Activated T-helper 9 cell treated with anti-CD3 and anti-CD28 coated beads, Interleukin-2, amount 50 U/mL, for 16 hours (primary cell): Measurements from ENCODE around the gene PRKN.

Experiments used
- DNase-seq: peaks from one replicate; pipeline ENCODE4 v3.0.0-alpha.2; 2020; ENCODE audit warnings: low read depth

PRKN gene

GRCh38 chr6:161798844-161799394 lies 928.6 kb downstream of the PRKN start:
- no peak for DNase-seq

DNA sequence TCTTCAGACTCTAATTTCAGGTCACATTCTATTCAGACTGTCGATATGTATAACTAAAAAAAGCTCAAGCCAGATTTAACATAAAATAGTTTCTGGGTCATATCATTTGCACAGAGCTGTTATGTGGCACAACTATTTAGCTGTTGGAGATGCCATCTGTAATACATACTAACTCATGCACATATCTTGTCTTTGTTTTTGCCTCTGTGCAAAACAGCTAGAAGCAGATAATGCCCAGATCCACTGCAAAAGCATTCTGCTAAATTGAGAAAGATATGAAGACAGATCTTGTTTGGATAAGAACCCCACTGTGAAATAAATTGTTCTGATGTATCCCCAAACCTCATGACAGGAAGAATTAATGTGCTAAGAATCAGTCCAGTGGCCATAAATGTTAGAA lies 930.9 kb downstream of the PRKN start:
- no peak for DNase-seq

GRCh38 chr6:161792851-161793493 lies 934.6 kb downstream of the PRKN start:
- no peak for DNase-seq

DNA sequence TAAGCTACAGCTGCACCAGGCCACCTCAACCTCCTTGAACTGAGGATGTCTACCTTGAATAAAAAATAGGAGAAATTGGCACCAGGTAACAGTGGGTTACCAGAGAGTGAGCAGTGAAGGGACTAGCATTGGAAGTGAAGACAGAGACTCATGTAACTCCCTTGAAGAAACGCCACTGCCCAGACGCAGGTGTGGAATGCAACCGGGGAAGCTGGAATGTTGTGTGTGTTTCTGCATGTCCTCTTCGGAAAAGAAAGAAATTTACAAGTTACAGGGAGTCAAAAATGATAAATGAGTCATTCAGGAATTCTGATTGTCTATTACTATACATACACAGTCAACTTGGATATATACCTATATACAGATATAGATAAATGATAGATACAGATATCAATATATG lies 939.0 kb downstream of the PRKN start:
- DNase-seq, result no peak

DNA sequence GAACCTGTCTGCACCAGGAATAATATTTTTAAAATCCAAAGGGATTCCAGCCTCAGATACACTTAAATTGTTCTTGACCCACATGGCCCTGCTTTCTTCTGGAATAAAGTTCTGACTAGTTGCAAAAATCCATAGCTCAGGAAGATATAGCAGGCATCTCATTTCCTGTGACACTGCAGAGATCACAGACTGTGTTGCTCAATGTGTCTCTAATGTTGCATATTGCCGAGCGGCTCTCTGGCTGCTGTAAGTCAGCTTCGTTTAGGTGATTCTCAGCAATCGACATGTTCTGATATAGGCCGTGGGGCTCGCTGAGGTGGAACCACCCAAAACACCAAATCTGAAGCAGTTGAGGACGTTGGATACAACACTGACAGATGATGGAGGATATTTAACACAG lies 955.4 kb downstream of the PRKN start:
- DNase-seq, result no peak

- no peak for DNase-seq
Measured at GRCh38 chr6:161761966-161762365, 965.6 kb downstream of the PRKN start.

DNA sequence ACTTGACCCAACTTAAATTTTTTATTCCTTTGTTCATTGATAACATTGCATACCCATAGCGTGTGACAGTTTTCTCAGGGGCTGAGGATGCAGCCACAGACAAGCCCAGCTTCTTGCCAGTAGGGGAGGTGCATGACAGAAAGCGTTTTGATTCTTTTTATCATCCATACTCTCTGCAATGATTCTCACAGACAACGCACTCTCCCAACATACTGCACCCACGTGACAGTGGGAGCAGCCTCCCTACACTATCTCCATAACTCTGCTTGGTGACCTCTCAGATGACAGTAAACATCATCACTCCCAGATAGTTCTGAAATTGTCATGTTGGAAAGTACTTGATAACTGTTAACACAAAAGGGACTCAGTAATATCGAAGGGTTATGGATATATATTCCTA lies 972.5 kb downstream of the PRKN start:
- no peak for DNase-seq

DNA sequence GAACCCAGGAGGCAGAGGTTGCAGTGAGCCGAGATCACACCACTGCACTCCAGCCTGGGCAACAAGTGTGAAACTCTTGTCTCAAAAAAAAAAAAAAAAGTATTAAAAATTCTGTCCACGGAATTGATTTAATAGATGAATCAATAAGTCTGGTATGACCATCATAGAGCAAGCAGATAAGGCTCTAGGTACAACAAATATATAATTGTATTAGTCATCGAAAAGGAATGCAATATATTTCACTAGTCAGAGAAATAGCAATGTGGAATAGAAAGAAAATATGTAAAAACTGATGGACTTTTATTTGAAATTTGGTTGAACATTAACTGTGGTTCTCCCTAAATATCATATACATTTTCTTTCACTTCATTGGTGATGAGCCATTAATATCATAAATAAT lies 976.9 kb downstream of the PRKN start:
- no peak for DNase-seq

GRCh38 chr6:161749576-161749975 lies 978.0 kb downstream of the PRKN start:
- no peak for DNase-seq

- no peak for DNase-seq
Measured at GRCh38 chr6:161748535-161749416, 978.8 kb downstream of the PRKN start.

DNA sequence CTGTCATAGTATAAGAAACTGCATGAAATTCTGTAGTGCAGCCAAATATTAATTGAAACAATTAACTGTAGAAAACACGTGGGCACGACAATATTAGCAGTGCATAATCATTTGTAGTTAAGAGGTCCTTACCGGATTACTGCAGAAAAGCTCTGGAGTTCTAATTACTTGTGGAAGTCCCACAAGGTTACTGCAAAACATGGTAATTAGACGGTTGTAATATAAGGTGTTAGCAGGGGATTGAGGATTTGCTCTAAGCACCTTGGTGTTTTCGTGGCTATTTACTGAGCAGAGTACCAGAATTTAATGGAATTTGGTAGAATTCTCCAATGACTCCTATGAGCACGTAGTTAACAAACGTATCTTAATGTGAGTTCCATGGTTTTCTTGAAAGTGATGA lies 980.1 kb downstream of the PRKN start:
- DNase-seq, result no peak

DNA sequence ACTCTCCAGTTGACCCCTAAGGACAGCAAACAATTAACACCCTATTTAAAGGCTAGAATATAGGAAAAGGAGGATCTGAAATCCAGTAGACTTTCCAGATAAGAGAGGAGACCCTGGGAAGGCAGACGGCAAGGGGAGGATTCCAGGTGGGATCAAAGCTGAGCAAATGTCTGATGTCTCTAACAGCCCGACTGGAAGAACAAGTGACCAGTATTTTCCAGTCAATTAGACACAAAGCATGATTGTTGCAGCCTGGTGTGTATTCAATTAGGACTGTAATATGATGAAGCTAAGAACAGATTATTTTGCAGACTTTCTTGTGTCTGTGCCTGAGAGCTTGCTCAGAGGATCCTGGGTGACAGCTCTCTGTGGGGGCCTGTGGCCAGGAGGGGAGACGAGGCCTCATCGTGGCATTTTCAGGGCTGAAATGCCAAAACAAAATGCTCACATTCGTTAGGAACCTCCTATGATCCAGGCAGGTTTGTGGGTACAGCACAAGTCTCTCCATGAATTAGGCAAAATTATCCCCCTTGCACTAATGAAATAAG lies 981.9 kb downstream of the PRKN start:
- DNase-seq, result no peak

GRCh38 chr6:161745128-161745527 lies 982.4 kb downstream of the PRKN start:
- DNase-seq, result no peak

- no peak for DNase-seq
Measured at GRCh38 chr6:161744211-161745067, 983.1 kb downstream of the PRKN start.

- DNase-seq, result no peak
Measured at GRCh38 chr6:161743509-161744178, 983.9 kb downstream of the PRKN start.

GRCh38 chr6:161740486-161740885 lies 987.1 kb downstream of the PRKN start:
- no peak for DNase-seq

GRCh38 chr6:161736781-161737292 lies 990.7 kb downstream of the PRKN start:
- no peak for DNase-seq

DNA sequence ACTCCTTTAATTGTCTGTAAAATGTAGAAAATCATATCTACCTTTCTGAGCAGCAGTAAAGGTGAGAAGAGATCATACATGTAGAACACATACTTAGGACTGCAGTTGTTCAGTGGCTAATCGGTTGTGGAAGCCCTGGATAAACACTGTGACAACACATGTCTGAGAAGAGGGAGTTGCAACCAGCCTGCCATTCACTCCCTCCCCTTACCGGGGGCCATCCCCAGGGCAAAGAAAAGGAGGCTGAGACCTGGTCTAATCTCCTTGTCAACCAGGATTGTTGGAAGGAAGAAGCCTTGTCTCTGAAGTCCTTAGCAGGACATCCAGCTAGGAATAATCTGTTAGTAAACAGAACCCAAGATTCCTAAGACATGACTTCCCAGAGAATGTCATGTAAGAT lies 991.2 kb downstream of the PRKN start:
- DNase-seq, result no peak

DNA sequence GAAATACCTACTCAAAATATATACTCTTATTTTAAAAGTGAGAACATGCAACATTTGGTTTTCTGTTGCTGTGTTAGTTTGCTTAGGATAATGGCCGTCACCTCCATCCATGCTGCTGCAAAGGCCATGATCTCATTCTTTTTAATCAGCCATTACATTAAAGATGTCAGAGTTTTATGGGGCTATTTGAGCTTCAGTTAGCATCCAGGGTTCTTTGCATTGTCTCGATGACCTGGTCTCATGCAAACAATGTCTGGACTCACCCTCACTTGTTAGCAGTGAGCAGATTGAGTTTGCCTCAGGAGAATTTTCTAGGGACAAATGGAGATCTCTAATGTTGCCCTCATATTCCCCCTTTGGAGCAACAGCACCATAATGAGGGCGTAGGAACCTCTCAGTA lies 995.0 kb downstream of the PRKN start:
- DNase-seq, result no peak

DNA sequence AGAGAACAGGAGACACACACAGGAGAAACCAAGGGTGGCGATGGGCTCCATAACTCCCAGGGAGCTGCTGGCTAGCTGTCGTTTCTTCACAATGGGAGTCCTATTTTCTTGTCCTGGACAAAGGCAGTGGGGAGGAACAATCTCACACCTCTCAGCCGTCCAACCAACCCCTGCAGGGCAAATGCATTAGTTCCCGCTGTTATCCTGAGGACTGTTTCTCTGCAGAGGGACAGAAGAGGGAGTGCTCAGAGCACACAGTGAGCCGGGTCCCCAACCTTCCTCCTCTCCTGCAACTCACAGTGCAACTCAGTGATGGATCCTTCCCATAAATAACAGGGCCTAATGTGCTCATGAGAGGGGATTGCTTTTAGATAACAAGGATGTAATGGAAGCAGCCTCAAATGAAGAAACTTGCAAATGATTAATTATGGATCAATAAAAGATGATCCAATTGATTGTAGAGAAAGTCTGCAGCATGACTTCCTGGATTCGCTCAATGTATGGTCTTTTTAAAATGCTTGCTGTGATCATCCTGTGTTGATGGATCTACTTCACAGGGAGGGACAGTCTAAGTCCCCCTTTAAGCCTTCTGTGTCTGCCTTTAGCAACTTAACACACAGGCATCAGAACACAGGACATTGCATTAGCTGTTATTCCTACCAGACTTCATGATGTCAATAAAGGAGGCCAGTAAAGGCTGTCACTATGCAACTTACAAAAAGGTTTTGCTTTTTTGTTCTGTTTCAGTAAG lies 1000.3 kb downstream of the PRKN start:
- DNase-seq, result no peak

DNA sequence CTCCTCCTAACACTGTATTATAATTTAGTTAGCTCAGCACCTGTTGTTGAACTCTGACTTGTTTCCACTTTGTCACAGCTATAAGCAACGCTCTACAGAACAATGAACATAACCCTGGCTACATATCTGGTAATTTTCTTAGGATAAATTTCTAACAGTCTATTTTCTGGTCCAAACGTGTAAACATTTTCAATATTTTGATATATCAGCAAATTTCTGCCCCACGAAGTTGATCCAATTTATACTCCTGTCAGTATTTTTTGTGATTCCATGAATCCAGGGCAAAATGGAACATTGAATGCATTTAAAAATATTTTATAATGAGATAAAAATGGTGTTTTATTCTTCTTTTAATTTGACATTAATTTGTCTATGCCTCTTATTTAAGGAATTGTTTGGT lies 1005.2 kb downstream of the PRKN start:
- no peak for DNase-seq
